GM12872 (cell line): ENCODE results near the gene DAZAP1.

ENCODE experiments used
- CTCF ChIP-seq: IDR thresholded peaks from 3 replicates; pipeline ENCODE4 v1.5.1; 2011; ENCODE audit warnings: low read depth, mild to moderate bottlenecking, low read length, moderate library complexity; ENCODE audit not compliant: insufficient read depth

The DAZAP1 gene

GRCh38 chr19:1473085-1473851 is 65.9 kb downstream of the DAZAP1 start:
- no peak for TF ChIP-seq CTCF

GRCh38 chr19:1474011-1474764 is 66.8 kb downstream of the DAZAP1 start:
- no peak for TF ChIP-seq CTCF

GRCh38 chr19:1474765-1475351 is 67.5 kb downstream of the DAZAP1 start:
- no peak for TF ChIP-seq CTCF

- TF ChIP-seq CTCF: no peak
Measured at GRCh38 chr19:1475751-1476437, 68.5 kb downstream of the DAZAP1 start.

- TF ChIP-seq CTCF: no peak
Measured at GRCh38 chr19:1478934-1479707, 71.7 kb downstream of the DAZAP1 start, which contains the start of gene C19orf25. TSS of gene C19orf25 (minus strand) at chr19:1479215. CDS start at chr19:1478903, 312 bp downstream.

- TF ChIP-seq CTCF: no peak
Measured at GRCh38 chr19:1481224-1481892, 74.0 kb downstream of the DAZAP1 start.
